ENCODE results near the gene PGAM5. TPM values are rescaled to one million over a fixed set of nuclear protein-coding genes. Genes with fewer than 3 reads are reported as not detected.
A peak's percentile ranks its signal among the peaks of the same experiment; 100 is the strongest.

The PGAM5 gene
- total and polyA plus RNA-seq, 2 of the 13 experiments (the other 11 are each of a cell fraction or from before 2014, with no cell fraction given) = 18.0 to 77.9 TPM

DNA sequence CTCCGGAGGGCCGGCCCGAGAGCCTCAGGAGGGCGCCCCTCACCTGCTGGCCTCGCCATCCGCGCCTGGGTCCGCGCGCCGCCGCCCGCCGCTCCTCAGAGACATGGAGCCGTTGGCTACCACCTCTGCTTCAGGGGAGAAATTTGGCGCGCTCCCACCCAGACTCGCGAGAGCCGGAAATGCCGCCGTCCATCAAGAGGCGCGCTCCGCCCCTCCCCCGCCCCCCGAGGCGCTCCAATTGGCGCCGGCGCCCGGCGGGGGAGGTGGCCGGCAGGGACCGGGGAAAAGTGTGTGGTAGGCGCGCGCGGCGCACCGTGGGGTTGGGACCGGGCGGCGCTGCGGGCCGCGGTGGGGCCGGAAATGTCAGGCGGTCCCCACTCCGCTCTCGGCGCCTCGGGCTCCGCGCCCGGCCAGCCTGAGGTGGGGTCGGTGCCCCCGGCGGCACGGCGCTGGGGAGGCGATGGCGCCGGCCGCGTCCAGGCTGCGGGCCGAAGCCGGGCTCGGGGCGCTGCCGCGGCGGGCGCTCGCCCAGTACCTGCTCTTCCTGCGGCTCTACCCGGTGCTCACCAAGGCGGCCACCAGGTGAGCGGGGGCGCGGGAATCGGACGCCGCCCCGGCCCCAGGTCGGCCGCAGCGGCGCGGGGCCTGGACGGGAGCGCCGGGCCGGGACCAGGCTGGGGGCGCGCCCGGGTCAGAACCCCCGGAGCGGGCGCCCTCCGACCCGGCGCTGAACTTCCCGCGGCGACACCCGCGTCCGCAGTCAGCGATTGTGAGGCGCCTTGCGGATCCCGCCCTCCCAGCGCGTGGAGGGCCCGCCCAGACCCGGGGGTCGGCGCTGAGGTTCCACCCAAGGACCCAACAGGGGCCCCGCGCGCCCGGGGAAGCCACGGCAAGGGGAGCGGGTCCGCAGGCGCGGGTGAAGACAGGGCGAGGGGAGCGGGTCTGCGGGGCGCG is 23.2 kb upstream of the PGAM5 start, which contains the start of the genes POLE and PXMP2 (continued):
- TF ChIP-seq STAG1 (CRISPR knock-in tag; IDR thresholded peaks at IDR 0.05) (no peak), ZNF792 (CRISPR knock-in tag; IDR thresholded peaks at IDR 0.05) (peak; percentile 51; the same call in 1 of the 2 replicates), ZNF383 (CRISPR knock-in tag; IDR thresholded peaks at IDR 0.05; ENCODE audit: borderline replicate concordance) (no peak), ZNF441 (CRISPR knock-in tag; IDR thresholded peaks at IDR 0.05; ENCODE audit: borderline replicate concordance) (peak; percentile 83), ZBTB7A (CRISPR knock-in tag; IDR thresholded peaks at IDR 0.05) (no peak), EZH2 (conservative IDR thresholded peaks at IDR 0.05; ENCODE audit: low read depth, low read length) (no peak), ZNF614 (CRISPR knock-in tag; IDR thresholded peaks at IDR 0.05; ENCODE audit: borderline replicate concordance) (peak; percentile 84; the same call in 1 of the 2 replicates)
- TF ChIP-seq, protein P1, sequence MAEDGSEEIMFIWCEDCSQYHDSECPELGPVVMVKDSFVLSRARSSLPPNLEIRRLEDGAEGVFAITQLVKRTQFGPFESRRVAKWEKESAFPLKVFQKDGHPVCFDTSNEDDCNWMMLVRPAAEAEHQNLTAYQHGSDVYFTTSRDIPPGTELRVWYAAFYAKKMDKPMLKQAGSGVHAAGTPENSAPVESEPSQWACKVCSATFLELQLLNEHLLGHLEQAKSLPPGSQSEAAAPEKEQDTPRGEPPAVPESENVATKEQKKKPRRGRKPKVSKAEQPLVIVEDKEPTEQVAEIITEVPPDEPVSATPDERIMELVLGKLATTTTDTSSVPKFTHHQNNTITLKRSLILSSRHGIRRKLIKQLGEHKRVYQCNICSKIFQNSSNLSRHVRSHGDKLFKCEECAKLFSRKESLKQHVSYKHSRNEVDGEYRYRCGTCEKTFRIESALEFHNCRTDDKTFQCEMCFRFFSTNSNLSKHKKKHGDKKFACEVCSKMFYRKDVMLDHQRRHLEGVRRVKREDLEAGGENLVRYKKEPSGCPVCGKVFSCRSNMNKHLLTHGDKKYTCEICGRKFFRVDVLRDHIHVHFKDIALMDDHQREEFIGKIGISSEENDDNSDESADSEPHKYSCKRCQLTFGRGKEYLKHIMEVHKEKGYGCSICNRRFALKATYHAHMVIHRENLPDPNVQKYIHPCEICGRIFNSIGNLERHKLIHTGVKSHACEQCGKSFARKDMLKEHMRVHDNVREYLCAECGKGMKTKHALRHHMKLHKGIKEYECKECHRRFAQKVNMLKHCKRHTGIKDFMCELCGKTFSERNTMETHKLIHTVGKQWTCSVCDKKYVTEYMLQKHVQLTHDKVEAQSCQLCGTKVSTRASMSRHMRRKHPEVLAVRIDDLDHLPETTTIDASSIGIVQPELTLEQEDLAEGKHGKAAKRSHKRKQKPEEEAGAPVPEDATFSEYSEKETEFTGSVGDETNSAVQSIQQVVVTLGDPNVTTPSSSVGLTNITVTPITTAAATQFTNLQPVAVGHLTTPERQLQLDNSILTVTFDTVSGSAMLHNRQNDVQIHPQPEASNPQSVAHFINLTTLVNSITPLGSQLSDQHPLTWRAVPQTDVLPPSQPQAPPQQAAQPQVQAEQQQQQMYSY (CRISPR knock-in tag; IDR thresholded peaks at IDR 0.05) = no peak
- TF ChIP-seq, protein P2, sequence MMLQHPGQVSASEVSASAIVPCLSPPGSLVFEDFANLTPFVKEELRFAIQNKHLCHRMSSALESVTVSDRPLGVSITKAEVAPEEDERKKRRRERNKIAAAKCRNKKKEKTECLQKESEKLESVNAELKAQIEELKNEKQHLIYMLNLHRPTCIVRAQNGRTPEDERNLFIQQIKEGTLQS (CRISPR knock-in tag; IDR thresholded peaks at IDR 0.05) = 0 out of 2 replicates have a peak, but pooled peaks have one; percentile 11
- TF ChIP-seq, protein P3, sequence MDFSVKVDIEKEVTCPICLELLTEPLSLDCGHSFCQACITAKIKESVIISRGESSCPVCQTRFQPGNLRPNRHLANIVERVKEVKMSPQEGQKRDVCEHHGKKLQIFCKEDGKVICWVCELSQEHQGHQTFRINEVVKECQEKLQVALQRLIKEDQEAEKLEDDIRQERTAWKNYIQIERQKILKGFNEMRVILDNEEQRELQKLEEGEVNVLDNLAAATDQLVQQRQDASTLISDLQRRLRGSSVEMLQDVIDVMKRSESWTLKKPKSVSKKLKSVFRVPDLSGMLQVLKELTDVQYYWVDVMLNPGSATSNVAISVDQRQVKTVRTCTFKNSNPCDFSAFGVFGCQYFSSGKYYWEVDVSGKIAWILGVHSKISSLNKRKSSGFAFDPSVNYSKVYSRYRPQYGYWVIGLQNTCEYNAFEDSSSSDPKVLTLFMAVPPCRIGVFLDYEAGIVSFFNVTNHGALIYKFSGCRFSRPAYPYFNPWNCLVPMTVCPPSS (IDR thresholded peaks at IDR 0.05) = no peak
- TF ChIP-seq, protein P4, sequence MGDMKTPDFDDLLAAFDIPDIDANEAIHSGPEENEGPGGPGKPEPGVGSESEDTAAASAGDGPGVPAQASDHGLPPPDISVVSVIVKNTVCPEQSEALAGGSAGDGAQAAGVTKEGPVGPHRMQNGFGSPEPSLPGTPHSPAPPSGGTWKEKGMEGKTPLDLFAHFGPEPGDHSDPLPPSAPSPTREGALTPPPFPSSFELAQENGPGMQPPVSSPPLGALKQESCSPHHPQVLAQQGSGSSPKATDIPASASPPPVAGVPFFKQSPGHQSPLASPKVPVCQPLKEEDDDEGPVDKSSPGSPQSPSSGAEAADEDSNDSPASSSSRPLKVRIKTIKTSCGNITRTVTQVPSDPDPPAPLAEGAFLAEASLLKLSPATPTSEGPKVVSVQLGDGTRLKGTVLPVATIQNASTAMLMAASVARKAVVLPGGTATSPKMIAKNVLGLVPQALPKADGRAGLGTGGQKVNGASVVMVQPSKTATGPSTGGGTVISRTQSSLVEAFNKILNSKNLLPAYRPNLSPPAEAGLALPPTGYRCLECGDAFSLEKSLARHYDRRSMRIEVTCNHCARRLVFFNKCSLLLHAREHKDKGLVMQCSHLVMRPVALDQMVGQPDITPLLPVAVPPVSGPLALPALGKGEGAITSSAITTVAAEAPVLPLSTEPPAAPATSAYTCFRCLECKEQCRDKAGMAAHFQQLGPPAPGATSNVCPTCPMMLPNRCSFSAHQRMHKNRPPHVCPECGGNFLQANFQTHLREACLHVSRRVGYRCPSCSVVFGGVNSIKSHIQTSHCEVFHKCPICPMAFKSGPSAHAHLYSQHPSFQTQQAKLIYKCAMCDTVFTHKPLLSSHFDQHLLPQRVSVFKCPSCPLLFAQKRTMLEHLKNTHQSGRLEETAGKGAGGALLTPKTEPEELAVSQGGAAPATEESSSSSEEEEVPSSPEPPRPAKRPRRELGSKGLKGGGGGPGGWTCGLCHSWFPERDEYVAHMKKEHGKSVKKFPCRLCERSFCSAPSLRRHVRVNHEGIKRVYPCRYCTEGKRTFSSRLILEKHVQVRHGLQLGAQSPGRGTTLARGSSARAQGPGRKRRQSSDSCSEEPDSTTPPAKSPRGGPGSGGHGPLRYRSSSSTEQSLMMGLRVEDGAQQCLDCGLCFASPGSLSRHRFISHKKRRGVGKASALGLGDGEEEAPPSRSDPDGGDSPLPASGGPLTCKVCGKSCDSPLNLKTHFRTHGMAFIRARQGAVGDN (CRISPR knock-in tag; IDR thresholded peaks at IDR 0.05) = peak; percentile 72
- TF ChIP-seq, protein P5, sequence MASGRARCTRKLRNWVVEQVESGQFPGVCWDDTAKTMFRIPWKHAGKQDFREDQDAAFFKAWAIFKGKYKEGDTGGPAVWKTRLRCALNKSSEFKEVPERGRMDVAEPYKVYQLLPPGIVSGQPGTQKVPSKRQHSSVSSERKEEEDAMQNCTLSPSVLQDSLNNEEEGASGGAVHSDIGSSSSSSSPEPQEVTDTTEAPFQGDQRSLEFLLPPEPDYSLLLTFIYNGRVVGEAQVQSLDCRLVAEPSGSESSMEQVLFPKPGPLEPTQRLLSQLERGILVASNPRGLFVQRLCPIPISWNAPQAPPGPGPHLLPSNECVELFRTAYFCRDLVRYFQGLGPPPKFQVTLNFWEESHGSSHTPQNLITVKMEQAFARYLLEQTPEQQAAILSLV (CRISPR knock-in tag; IDR thresholded peaks at IDR 0.05; ENCODE audit: borderline replicate concordance) = peak; percentile 77; the same call in 1 of the 2 replicates
